NCI-H345 treated with DMSO at 0.1 percent for 48 hours (cell line): Measurements from ENCODE around the gene HPS3.
"Not testable (repeated sequence)": the region's sequence is repeated elsewhere in the genome, so short reads cannot be mapped to it uniquely, and the experiment has no call there.

Experiments used
- DNase-seq: peaks from one replicate; lab custom pipeline; 2025; ENCODE audit not compliant: unreplicated experiment; lab: John Stamatoyannopoulos, UW

The HPS3 gene

GRCh38 chr3:149129326-149130205, at the start of gene HPS3:
TSS of gene HPS3 (plus strand) at chr3:149129638. CDS start at chr3:149129724, 86 bp downstream.
- peak; percentile 58 for DNase-seq

DNA sequence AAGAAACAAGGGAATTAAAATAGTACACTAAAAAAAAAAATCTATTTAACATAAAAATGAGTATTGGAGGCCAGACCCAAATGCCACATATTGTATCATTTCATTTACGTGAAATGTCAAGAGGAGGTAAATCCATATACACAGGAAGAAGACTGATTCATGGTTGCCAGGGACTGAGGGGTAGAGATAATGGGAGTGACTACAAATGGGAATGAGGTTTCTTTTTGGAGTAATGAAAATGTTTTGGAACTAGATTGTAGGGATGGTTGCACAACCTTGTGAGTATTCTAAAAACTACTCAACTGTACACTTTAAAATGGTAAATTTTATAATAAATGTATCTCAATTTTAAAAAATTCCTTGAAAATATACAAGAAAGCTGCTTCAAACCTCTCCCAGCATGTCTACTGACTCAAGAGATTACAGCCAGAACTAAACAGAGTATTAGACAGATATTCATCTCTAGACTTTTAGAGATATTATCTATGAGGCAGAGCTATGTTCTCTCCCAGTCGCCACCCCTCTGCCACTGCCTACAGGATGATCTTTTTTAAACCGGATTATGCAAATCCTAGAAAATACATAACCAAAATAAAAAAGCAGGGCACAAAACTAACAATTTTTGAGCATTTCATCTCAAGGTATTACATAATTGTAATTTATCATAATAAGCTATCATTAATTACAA, 49.3 kb upstream of the HPS3 start:
- no peak for DNase-seq

DNA sequence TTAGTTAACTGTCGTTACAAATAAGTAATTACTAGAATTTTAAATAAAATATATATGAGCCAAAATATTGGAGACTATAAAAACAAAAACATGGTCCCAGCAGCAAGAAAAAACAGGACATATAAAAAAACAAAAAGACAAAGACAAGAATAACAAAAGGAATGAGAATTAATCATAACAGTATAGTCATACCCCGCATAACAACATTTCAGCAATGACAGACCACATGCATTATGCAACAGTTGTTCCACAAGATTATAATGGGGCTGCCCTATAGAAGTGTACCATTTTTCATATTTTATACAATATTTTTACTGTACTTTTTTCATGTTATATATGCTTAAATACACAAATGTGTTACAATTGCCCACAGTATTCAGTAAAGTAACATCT, 48.7 kb upstream of the HPS3 start:
- DNase-seq, result no peak

GRCh38 chr3:149081772-149082171, 47.7 kb upstream of the HPS3 start:
- DNase-seq, result no peak

- no peak for DNase-seq
Measured at GRCh38 chr3:149085828-149086231, 43.6 kb upstream of the HPS3 start.

DNA sequence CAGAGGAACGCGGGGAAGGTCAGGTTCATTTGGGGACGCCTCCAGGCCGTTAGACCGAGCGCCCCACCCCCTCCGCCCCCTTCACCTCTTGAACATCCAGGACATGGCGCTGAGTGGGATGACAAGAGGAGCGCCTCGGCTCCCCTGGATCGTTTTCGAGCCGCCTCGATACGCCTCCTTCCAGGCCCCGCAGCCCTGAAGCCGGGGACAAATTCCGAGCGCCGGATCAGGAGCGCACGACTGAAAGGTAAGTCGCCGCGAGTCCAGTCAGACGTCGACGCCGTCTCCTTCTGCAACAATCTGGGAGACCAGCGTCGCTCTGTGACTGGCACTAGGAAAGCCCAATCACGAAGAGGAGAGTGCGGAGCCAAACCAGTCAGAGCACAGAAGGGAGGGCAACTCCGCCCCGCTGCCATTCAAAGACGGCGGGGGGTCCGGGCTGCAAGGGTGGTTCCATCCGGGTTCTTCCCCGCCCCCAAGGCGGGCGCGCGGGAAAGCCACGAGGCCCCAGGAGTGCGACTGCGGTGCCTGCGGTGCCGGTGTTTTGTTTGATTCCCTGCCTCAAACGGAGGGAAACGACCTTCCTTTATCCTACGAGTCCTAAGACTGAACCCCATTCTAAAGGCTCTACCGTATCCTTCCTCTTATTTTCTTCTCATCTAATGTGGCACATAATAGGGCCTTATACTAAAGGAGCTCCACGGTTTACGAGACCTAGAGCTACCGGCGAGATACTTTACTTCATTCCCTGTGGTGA, 43.0 kb upstream of the HPS3 start, which contains the start of gene HLTF:
Gene HLTF, minus strand, starts transcription at position 302 of the 757 bp plus-strand sequence. Its CDS starts 197 bp downstream, at position 105.
- DNase-seq, result peak; percentile 80

DNA sequence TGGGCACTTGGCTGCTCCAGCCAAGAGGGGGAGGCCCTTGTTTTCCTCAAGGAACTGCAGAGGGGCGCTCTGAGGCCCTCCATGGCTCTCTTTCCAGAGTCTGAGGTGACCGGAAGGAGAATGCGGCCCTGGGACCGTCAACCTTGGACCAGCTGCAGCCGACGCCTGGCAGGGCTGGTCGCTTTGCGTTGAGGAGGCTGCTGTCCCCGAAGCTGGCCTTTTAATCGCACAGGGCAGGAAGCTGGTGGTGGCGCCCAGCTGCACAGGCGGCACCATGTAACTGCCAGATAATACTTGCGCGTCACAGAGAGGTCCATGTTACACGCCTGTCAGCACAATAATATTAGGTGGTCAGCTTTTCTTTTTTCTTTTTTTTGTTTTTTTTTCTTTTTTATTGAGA, 42.2 kb upstream of the HPS3 start:
- DNase-seq, result no peak

DNA sequence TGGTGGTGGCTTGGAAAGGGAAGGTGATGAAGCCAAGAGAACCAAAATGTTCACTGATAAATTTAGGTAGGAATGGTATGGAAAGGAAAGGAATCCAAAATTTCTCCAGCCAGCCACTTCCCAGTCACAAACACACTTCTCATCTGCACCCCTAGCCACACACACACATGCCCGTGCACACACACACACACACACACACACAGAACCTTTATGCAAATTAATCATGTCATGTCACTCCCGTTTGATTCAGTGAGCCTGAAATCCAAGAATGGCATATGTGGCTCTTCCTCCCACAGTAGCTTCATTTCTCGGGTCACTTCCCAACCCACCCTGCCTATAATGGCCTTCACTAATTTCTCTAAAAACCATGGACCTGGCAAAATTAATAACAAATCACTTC, 40.0 kb upstream of the HPS3 start:
- DNase-seq, result no peak

GRCh38 chr3:149090461-149090860, 39.0 kb upstream of the HPS3 start:
- DNase-seq, result no peak

- no peak for DNase-seq
Measured at GRCh38 chr3:149090907-149091306, 38.5 kb upstream of the HPS3 start.

- no peak for DNase-seq
Measured at GRCh38 chr3:149091983-149092382, 37.5 kb upstream of the HPS3 start.

DNA sequence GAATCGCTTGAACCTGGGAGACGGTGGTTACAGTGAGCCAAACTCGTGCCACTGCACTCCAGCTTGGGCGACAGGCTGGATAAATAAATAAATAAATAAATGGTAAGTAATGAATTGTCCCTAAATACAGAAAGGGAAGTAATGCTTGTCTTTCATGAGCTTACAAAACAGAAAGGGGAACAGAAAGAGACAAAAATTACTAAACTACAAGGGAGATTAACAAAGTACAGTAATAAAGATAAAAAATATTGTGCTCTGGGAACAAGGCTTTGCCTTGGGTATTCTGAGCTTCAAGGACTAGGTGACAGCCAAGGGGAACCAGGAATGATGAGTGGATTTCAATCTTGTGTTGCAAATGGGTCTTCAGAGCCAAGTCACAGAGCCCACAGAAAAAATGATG, 34.0 kb upstream of the HPS3 start:
- no peak for DNase-seq

DNA sequence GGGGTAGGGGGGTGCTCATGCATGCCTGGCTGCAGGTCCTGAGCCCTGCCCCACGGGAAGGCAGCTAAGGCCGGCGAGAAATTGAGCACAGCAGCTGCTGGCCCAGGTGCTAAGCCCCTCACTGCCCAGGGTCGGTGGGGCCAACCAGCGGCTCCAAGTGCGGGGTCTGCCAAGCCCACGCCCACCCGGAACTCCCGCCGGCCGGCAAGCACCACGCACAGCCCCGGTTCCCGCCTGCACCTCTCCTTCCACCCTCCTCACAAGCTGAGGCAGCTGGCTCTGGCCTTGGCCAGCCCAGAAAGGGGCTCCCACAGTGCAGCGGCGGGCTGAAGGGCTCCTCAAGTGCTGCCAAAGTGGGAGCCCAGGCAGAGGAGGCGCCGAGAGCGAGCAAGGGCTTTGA, 31.5 kb upstream of the HPS3 start:
- DNase-seq, result not testable (repeated sequence)

GRCh38 chr3:149101154-149101553, 28.3 kb upstream of the HPS3 start:
- no peak for DNase-seq

DNA sequence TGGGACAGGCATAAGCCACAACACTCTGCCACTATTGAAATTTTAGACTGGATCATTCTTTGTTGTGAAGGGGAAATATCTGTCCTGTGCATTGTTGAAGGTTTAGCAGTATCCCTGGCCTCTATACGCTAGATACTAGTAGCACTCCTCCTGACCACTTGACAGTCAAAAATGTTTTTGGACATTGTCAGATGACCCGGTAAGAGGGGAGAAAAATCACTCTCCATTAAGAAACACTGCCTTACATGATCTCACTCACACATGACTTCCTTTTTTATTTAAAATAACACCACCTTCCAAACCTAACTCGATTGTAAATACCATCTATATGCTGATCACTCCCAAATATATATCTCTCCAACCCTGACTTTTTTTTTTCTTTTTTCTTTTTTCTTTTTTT, 27.8 kb upstream of the HPS3 start:
- no peak for DNase-seq

DNA sequence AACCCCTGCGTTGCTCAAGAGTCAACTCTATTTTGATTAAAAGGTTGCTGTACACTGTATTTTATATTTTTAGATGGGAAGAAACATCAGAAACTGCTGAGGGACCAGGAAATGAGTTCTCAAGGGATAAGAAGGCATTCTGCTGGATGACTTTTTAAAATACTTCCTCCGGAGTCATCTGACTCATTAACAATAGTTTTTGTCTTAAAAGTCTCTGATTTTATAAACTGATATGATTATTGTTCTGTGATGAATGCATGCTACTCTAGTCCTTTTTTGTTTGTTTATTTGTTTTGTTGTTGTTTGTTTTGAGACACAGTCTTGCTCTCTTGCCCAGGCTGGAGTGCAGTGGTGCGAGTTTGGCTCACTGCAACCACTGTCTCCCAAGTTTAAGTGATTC, 25.0 kb upstream of the HPS3 start:
- no peak for DNase-seq

DNA sequence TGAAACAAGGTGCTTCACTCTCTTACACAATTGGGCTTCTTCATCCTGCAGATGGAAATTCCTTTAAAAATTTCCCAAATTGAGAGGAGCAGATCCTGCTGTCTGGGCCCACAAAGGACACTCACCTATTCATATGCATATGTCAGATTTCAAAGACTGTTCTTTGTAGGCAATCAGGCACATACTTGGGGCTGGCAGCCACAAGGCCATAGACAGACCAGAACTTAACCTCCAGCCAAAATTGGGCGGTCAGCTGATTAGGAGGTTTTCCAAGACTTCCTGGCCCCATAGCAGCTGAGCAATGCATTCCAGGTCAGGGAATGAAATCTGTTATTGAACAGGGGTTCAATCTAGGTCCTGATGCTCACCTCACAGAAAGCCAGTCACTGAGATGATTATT, 15.0 kb upstream of the HPS3 start:
- no peak for DNase-seq

- DNase-seq, result no peak
Measured at GRCh38 chr3:149115114-149115513, 14.3 kb upstream of the HPS3 start.

- DNase-seq, result no peak
Measured at GRCh38 chr3:149118724-149119123, 10.7 kb upstream of the HPS3 start.

- no peak for DNase-seq
Measured at GRCh38 chr3:149119466-149119865, 10.0 kb upstream of the HPS3 start.
